Gastroesophageal sphincter (tissue), 3 donors: ENCODE measurements around the gene AKAP11.

Experiments
- CTCF ChIP-seq, 4 experiments: fragments of 200-600 bp in 2 of 4; fragments of 450-650 bp in 2 of 4; sonication (generic) in 1 of 4; IDR thresholded peaks; one replicate each; pipeline ENCODE4 v1.5.1; 2017 to 2019; ENCODE audit warnings: antibody characterized with exemption in 4 of 4, mild to moderate bottlenecking in 2 of 4, moderate library complexity in 2 of 4
- POLR2A ChIP-seq, 2 donors: fragments of 450-650 bp; IDR thresholded peaks; one replicate each; pipeline ENCODE4 v1.6.1; 2017; ENCODE audit warnings: antibody characterized with exemption in 2 of 2, mild to moderate bottlenecking in 2 of 2, moderate library complexity in 1 of 2
- POLR2AphosphoS5 ChIP-seq: sonication (generic); formaldehyde crosslinking; IDR thresholded peaks from one replicate; pipeline ENCODE4 v1.6.1; 2017; ENCODE audit warnings: antibody characterized with exemption

- TF ChIP-seq CTCF (IDR thresholded peaks at IDR 0.05) (no peak), POLR2A (IDR thresholded peaks at IDR 0.05) (no peak), POLR2AphosphoS5 (no peak)
These were observed 42.7 kb upstream of the AKAP11 start for GRCh38 chr13:42229287-42229686.
